ENCODE data around the gene BANF2. TPM values are rescaled to one million over a fixed set of nuclear protein-coding genes. Genes with fewer than 3 reads are reported as not detected.

Gene BANF2
- total and polyA plus RNA-seq, 2 of the 4 experiments (the other 2 are of a cell fraction): not detected

- no peak overlapping the region for H3K4me3 ChIP-seq (ENCODE audit: insufficient read depth, low read depth, low read length)
- no peak overlapping the region for H2AFZ ChIP-seq (replicated peaks; ENCODE audit: low read length, poor library complexity)
- in situ Hi-C loops (cut with MboI; ENCODE audit: low sequenced_read_pairs) (no loop called here), intact Hi-C loops (cut with micrococcal nuclease) (no loop called here), dilution Hi-C loops (cut with HindIII; ENCODE audit: low sequenced_read_pairs, unreplicated experiment) (no loop called here)
- no peak overlapping the region for H4K8ac ChIP-seq (ENCODE audit: low read depth in 2 of 2, low read length in 2 of 2)
- H4K20me1 ChIP-seq (ENCODE audit: insufficient read depth, low read length): peaks cover 8% of the 10 kb centered on the region
- no peak overlapping the region for H3K9ac ChIP-seq (ENCODE audit: low read depth, low read length)
- peaks cover 1% of the 10 kb centered on the region; the same call in 1 of the 2 replicates for H3K36me3 ChIP-seq (ENCODE audit: control insufficient read depth, insufficient read depth, low read length)
- TF ChIP-seq CTCF (conservative IDR thresholded peaks at IDR 0.05; ENCODE audit: low read depth, low read length): no peak
- no peak for TF ChIP-seq FOS (IDR thresholded peaks at IDR 0.05; ENCODE audit: low read depth, low read length)
- TF ChIP-seq MXI1 (IDR thresholded peaks at IDR 0.05; ENCODE audit: borderline replicate concordance, low read depth, low read length): no peak
- no peak for TF ChIP-seq BHLHE40 (IDR thresholded peaks at IDR 0.05; ENCODE audit: low read depth, low read length)
- TF ChIP-seq SMC3 (IDR thresholded peaks at IDR 0.05; ENCODE audit: low read depth, low read length): no peak
- no peak for TF ChIP-seq POLR2A (IDR thresholded peaks at IDR 0.05; ENCODE audit: low read depth, low read length)
- TF ChIP-seq CHD1 (IDR thresholded peaks at IDR 0.05; ENCODE audit: low read depth, low read length): no peak
- no peak for TF ChIP-seq RCOR1 (IDR thresholded peaks at IDR 0.05; ENCODE audit: insufficient replicate concordance, low read length)
- no peak for TF ChIP-seq ELK1 (IDR thresholded peaks at IDR 0.05; ENCODE audit: borderline replicate concordance, low read depth, low read length)
- TF ChIP-seq MAFK (IDR thresholded peaks at IDR 0.05; ENCODE audit: low read depth, low read length): no peak
- TF ChIP-seq USF2 (IDR thresholded peaks at IDR 0.05; ENCODE audit: low read depth, low read length): no peak
- TF ChIP-seq MAZ (IDR thresholded peaks at IDR 0.05; ENCODE audit: borderline replicate concordance, low read depth, low read length): no peak
- TF ChIP-seq NFE2L2 (IDR thresholded peaks at IDR 0.05; ENCODE audit: low read depth, low read length): no peak
- no peak for TF ChIP-seq RAD21 (IDR thresholded peaks at IDR 0.05; ENCODE audit: low read length)
- TF ChIP-seq RFX5 (IDR thresholded peaks at IDR 0.05; ENCODE audit: low read depth, low read length): no peak
- no peak overlapping the region for H3K18ac ChIP-seq (ENCODE audit: low read depth, low read length)
- no peak overlapping the region for H3K23ac ChIP-seq (ENCODE audit: low read depth, low read length)
- H4K5ac ChIP-seq (ENCODE audit: low read depth, low read length): no peak overlapping the region
- no peak for ATAC-seq (ENCODE audit: low read depth)
- peaks cover 4% of the 10 kb centered on the region for H3K9me1 ChIP-seq (ENCODE audit: insufficient read depth, low read length)
- WGBS, 2 experiments (ENCODE audit: extremely low coverage in 2 of 2, insufficient read length in 1 of 2): 80% methylated on average over 1 of the region's 1 CpG; no CpG with 5 or more reads in 1 of the 2 experiments
- no peak overlapping the region for H2BK120ac ChIP-seq (ENCODE audit: low read depth, low read length)
- no TSS peak for BruUV-seq (replicated peaks)
- no peak overlapping the region for H2BK20ac ChIP-seq (ENCODE audit: low read depth, low read length)
- no peak overlapping the region for H3K56ac ChIP-seq (ENCODE audit: extremely low read depth, insufficient read depth, low read length)
- H3K9me3 ChIP-seq (ENCODE audit: control insufficient read depth, insufficient read depth, low read length): peaks cover 10% of the 10 kb centered on the region
- H3K79me1 ChIP-seq (ENCODE audit: low read depth in 1 of 2, low read length in 2 of 2): peaks cover 0 to 5% of the 10 kb centered on the region in 2 experiments; a peak in 2 of 4 replicates
- H2BK15ac ChIP-seq (ENCODE audit: low read depth, low read length): no peak overlapping the region
- H2BK5ac ChIP-seq (ENCODE audit: low read depth, low read length, poor library complexity, severe bottlenecking): no peak overlapping the region
- peaks cover 4% of the 10 kb centered on the region for H3K27me3 ChIP-seq (ENCODE audit: control insufficient read depth, insufficient read depth, low read length)
- H3K4me1 ChIP-seq (ENCODE audit: control insufficient read depth, insufficient read depth, low read length): peaks cover 2% of the 10 kb centered on the region; the same call in 1 of the 2 replicates
- POLR2A ChIA-PET (ENCODE audit: unreplicated experiment): no interaction called here
- no peak overlapping the region for H2AK9ac ChIP-seq (replicated peaks; ENCODE audit: low read depth, low read length, poor library complexity)
- H3K14ac ChIP-seq (replicated peaks; ENCODE audit: low read depth, low read length): no peak overlapping the region
- H2AK5ac ChIP-seq (ENCODE audit: low read depth, low read length): no peak overlapping the region
- no peak overlapping the region for H3K27ac ChIP-seq (ENCODE audit: insufficient read depth, low read length)
- no peak overlapping the region for H3K4ac ChIP-seq (ENCODE audit: low read depth, low read length)
- DNase-seq: no peak
- CTCF ChIA-PET: no interaction called here
- no peak overlapping the region for H4K91ac ChIP-seq (ENCODE audit: insufficient read depth, low read depth, low read length)
- H3K4me2 ChIP-seq (ENCODE audit: low read depth, low read length): no peak overlapping the region
Observed at GRCh38 chr20:17685168-17685567, 14.6 kb upstream of the BANF2 start.

Data from IMR-90 (cell line).